C4-2B (cell line): ENCODE measurements around the gene SCUBE3.

Experiments
- H3K27ac ChIP-seq: fragments of 450-650 bp; 2 replicates; pipeline ENCODE4 v1.5.1; 2017
- CTCF ChIP-seq: fragments of 450-650 bp; conservative IDR thresholded peaks from 2 replicates; pipeline ENCODE4 v1.5.1; 2017; ENCODE audit warnings: mild to moderate bottlenecking
- ZFX ChIP-seq: fragments of 450-650 bp; IDR thresholded peaks from 2 replicates; pipeline ENCODE4 v1.6.1; 2017

SCUBE3 gene

GRCh38 chr6:35181308-35181932, 32.3 kb upstream of the SCUBE3 start:
- no peak overlapping the region for H3K27ac ChIP-seq
- TF ChIP-seq CTCF, result no peak
- TF ChIP-seq ZFX, result no peak

- no peak overlapping the region for H3K27ac ChIP-seq
- TF ChIP-seq ZFX, result no peak
- no peak for TF ChIP-seq CTCF
Measured at GRCh38 chr6:35181933-35182612, 31.7 kb upstream of the SCUBE3 start.

- no peak overlapping the region for H3K27ac ChIP-seq
- TF ChIP-seq ZFX (no peak), CTCF (no peak)
Measured at GRCh38 chr6:35183281-35183680, 30.5 kb upstream of the SCUBE3 start.

DNA sequence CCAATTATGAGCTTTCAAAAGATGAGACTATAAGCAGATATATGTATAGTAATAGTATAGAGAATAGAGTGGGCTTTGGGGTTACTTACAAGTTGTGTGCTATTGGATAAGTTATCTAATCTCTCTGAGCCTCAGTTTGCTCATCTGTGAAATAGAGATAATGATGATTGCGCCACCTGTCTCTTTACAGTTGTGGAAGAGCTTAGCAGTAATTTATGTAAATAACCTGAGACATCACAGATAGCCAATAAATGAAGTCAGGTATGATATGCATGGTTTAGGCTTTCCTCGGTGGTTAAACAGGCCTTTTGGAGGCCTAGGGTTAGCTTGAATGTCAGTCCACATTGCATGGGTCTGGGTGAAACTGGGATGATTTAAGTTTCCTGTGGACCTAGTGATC, 29.8 kb upstream of the SCUBE3 start:
- no peak for TF ChIP-seq ZFX
- TF ChIP-seq CTCF, result no peak
- no peak overlapping the region for H3K27ac ChIP-seq

GRCh38 chr6:35184580-35185301, 29.0 kb upstream of the SCUBE3 start:
- H3K27ac ChIP-seq, result no peak overlapping the region
- TF ChIP-seq CTCF, result no peak
- TF ChIP-seq ZFX, result no peak

DNA sequence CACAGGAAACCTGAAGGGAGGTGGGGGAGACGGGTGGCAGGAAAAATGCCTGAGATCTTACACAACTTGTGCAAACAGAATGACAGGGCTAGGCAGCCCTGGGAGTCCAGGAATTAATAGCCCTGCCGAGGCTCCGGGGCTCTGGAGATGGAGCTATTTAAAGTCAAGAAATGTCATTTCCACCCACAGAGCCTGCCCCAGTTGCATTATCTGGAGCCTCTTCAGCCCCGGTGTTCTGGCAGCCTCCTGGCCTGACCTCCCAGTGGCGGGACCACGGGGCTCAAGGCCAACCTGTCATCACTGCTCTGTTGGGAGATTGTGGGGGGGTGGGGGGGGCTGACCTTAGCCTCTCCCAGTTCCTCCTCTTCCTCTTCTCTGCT, 28.5 kb upstream of the SCUBE3 start:
- no peak for TF ChIP-seq ZFX
- no peak for TF ChIP-seq CTCF
- no peak overlapping the region for H3K27ac ChIP-seq

DNA sequence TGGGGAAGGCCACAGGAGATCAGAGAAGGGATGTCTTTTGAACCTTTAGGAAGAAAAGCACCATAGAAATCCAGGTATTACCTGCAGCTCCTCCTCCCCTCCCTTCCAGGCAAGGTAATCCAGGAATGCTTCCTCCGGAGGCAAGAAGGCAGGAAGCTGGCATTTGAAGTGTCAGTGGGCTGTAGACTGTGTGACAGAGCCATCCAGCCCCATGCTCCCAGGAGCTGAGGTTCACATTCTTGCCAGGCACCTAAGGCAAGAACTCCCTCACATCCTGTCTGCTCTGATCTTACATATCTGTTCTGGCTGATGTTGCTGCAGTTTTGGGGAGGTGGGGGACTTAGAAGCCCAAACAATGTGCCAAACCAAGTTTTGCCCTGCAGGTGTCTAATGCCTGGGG, 27.8 kb upstream of the SCUBE3 start:
- no peak overlapping the region for H3K27ac ChIP-seq
- TF ChIP-seq CTCF (no peak), ZFX (no peak)
